HG03521 (cell line): ENCODE measurements around the gene SDC3.

ENCODE experiments used
- ATAC-seq: cut with Tn5 transposase; IDR thresholded peaks from one replicate; pipeline ENCODE4 v1.9.1; 2021; ENCODE audit warnings: mild to moderate bottlenecking, moderate library complexity; ENCODE audit not compliant: unreplicated experiment

The SDC3 gene

DNA sequence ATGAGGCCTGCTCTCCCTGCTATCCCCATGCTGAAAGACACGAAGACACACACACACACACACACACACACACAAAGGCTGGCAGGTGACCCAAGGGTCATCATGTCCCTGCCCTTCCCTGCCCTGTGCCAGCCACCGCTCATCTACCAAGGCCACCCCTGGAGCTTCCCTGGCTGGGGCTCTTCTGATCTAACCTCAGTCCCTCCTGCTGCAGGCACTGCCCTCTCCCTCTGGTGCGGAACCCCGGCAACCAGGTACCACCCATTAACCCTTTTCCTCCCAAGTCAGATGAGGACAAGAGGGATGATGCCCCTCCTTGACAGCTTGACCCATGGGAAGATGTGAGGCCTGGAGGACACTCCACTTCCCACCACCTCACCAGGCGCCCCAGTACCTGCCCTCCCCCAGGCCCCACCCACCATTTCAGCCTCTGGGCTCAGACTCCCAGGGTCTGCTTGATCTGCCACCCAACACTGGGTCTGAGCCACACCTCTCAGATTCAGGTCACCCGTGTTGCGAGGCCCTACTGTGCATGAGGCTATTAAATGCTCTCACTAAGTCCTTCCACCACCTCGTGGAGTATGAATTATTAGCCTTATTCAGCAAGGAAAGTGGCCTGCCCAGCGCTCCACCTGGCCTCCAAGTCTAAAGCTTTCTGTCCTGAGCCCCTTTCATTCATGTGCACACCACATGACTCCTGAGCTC, 2.5 kb downstream of the SDC3 start:
- ATAC-seq: no peak

DNA sequence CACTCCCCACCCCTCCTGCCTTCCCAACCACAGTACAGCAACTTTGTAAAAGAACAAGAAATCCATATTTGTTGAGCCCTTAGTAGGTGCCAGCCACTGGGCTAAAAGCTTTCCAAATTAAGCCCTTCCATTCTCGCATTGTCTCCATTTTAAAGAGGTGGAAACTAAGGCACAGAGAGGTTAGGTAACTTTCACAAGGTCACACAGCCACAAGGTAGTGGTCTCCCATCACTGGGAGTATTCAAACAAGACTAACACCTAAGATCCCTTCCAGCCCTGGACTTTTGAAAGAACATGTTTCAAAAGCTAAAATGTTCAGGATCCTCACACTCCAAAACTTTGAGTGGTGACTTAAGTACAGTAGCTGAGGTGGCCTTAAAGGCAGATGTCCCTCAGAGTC, 3.2 kb downstream of the SDC3 start:
- ATAC-seq: no peak

DNA sequence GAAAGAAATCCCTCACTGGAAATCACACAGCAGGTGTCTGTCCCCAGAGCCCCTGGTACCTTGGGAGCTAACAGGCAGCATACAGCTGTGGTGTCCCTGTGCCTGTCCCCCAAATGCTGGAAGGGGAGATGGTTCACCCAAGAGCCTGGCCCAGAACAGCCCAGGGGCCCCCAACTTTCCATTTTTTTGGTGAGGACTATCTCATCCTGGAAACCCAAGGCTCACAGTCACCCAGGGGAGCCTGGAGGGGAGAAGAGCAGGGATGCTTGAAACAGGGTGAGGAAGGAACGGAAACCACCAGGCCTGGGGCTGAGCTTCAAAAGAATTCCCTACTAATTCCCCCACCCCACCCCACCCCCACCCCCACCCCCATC, 3.6 kb downstream of the SDC3 start:
- ATAC-seq: no peak

DNA sequence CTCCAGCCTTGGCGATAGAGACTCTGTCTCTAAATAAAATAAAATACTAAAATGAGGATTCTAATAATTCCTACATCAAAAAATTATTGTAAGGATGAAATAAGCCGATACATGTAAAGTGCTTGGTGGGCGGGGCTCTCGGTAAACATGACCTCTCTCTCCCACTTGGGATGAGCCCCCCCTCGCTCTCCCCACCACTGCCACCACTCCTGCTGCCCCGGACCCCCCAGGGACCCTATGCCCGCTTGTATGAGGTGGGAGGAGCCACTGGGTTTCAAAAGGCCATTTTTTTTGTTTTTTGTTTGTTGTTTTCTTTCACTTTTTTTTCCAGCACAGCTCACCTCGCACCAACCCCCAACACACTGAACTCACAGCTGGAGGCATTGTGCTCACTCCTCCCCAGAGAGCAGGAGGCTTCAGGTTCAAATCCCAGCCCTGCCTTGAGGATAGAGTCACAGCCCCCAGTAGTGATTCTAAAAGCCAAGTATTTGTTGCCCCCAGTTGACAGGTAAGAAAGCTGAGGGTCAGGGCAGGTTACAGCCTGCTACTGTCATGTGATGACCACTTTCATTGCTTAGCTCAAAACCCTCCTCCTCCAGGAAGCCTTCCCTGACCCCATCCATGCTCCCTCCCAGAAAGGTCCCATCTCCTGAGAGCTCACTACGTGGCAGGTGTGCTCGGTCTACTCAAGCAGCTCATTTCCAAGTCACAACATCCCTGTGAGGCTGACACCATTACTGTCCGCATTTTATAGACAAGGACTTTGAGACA, 4.2 kb downstream of the SDC3 start:
- ATAC-seq: no peak

DNA sequence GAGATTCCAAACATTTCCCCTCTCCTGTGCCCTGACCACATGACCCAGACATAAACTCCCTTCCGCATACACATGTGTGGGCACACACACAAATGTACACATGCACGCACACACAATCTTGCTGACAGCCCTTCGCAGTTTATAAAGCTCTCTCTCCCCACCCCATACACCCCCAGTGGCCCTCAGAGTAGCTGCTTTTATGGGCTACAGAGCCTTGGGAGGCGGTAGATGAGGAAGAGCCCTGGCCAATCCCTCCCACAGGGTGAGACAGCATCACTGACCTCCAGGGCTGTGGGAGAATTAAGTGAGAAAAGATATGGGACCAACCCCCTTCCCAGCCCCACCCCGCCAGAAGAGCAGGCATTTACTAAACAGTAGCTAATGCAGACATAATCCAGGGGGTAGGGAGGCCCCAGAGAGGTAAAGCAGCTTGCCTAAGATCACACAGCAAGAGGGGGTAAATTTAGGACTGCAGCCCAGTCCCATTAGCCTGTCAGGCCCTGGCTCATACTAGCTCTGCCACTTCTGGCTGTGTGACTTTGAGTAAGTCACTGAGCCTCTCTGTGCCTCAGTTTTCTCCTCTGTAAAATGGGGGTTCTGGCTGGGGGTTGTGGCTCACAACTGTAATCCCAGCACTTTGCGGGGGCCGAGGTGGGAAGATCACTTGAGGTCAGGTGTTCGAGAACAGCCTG, 5.1 kb downstream of the SDC3 start:
- no peak for ATAC-seq

DNA sequence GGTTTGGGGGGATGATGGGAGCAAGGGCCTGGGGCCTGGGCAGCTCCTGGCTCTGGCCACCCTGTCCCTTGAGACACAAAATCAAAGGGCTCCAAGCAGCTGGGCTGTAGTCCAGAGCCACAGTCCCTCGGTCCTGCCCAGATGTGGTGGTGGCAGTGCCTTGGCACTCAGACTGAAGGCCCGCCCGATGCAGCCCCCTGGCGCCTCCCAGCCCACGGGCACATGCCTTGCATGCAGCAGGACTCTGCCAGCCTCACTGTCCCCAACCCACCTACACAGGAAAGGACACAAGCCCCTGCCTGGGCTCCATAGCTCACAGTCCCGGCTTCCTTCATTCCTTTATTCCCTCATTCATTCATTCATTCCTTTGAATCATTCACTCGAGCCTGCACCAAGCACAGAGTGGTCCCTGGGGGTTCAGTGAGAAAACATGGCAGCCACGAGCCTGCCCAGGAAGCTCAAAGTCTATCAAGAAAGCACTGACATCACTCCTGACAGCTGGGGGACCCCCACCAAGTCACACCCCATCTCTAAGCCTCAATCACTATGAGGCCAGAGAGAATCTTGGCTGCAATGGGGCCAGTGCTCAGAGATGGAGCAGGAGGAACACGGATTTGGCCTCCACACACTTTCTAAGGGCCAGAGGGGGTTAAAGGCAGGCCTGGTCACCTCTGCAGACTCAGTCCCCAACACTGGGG, 5.8 kb downstream of the SDC3 start:
- ATAC-seq: no peak

DNA sequence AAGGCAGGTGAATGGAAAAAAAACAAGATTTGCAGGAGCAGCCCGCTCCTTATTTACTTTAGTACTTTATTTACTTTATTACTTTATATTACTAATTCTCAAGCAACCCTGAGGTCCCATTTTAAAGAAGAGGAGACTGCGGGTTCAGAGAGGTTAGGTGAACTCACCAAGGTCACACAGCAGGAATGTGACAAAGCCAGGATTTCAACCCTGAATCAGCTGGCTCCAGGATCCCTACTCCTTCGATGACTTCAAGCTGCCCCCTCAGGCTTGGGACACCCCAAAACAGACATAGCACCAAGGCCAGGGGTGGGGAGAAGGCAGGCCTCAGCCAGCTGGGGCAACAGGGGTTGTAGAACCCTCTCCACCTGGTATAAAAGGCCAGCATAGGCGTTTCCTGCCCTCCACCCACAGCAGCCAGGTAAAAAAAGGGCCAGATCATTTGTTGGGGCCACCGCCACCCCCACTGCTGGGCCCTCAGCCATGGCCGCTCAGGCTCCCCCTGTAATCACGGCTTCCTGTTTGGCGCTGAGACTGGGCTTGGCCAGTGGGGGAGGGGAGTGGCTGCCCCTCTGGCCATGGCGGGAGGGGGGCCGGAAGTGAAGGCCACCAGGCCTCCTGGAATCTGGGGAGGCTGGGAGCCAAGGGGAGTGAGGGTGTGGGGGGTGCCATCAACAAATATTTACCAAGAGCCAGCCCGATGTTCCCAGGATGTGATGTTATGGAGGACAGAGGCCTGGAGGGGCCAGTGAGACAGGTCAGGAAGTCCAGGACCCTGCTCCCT, 6.6 kb downstream of the SDC3 start:
- no peak for ATAC-seq

DNA sequence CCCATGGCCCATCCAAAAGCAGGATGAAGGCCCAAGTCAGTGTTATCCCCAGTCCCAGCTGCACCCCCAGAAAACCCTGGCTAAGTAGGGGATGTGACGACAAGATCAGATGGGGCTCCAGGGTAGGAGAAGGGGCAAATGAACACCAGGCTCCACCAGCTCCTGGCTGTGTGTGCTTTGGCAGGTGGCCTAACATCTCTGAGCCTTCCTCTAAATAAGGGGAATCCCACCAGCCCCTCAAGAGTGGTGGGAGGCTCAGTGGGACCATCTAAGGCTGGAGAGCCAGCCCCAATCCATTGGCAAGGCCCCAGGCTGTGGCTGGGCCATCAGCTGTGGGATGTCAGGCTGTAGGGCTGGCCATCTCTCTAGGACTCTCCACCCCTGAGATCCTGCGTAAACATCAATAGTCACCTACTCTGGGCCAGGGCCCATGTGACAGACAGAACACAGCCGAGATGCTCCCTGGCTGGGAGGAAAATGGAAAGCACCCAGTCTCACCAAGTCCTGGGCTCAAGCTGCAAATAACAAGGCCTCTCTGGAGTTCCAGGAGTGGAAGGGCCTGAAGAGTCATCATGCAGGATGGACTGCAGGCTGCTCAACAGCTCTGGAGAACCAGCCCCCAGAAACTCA, 7.5 kb downstream of the SDC3 start:
- no peak for ATAC-seq

DNA sequence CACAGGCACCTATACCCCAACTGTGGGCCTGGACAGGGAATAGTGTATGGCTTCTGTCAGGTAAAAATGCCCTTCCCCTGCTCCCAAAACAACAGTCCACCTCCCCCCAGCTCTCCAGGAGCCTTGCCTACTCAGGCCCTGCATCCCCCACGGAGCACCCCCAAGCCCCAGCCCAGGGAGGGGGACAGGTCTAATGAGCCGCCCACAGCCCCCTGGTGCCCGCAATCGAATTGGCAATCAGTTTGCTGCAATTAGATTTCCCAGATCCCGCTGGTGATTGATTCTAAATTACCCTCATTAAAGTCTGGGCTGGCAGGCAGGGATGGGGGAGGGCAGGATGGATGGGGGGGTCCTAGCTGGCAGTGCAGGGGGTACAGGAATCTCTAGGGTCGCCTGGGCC, 8.1 kb downstream of the SDC3 start:
- ATAC-seq: no peak

DNA sequence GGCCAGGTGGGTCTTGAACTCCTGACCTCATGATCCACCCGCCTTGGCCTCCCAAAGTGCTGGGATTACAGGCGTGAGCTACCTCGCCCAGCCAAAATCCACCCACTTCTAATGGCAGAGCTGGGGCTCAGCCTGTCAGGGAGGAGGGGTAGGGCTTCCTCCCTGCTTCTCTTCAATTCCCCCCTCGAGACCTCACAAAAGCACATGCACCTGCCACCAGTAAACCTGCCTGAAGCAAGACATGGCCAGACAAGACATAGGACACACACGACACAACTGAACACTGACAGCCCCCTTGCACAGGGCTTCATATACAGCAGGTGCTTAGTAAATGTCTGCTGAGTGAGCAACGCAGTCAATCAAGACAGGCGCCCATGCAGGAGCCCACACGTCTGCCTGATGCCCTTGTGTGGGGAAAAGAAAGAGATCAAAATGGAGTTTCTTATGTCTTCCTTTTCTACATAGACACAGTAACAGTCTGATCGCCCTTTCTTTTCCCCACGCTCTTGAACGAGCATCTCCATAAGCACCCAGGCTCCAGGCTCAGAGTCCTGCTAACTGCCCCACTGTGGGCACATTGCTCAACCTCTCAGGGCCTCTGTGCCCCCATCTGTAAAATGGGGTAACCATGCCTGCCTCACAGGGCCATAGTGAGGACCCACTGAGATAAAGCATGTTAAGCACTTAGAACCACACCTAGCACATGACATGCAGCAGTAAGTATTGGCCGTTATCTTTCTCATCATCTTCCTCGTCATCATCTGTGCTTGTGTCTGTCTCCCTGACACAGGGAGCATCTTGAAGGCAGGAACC, 8.8 kb downstream of the SDC3 start:
- no peak for ATAC-seq

DNA sequence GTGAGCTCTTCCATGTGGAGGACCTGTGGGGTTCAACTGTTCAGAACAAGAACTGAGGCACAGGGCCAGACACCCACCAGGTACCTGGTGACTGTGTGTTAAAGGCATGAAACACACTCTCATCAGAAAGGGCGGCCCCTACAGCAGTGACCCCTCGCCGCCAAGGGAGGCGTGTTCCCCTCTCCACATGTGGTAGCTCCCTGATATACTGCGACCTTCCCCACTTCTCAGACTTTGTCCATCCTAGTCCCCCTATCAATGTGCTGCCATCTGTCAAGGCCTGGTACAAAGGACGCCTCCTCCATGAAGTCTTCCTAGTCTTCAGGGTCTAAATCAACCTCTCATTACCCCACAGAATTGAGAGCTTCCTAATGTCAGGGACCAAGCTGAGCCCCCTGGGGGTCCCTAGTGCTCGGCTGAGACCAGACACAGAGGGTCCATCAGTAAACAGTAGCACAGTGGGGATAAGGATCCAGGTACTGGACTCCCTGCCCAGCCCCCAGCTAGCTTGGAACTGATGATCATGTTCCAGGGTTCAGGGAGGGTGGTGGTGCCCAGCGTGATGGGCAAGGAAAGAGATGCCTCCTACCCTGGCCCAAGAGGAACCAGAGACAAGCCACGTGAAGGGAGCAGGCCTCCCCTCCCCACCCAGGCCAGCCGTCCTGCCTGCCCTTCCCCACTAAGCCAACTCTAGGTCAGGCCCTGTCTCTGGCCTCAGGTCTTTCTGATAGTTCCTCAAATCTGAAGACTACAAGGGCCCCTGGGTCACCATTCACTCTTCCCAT, 10.3 kb downstream of the SDC3 start:
- no peak for ATAC-seq

DNA sequence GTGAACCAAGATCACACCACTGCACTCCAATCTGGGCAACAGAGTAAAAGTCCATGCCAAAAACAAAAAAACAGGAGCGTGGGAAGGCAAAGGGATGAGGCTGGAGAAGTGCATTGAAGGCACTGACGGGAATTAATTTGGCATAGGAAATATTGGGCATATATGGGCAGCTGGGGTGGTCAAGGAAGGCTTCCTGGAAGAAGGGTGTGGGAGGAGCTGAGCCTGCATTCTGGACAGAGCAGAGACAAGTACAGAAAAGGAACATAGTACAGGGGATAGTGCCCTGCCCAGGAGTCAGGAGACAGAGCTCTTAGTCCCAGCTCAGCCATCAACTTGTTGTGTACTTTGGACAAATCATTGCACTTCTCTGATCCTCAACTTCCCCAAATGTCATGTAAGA, 11.7 kb downstream of the SDC3 start:
- ATAC-seq: no peak

DNA sequence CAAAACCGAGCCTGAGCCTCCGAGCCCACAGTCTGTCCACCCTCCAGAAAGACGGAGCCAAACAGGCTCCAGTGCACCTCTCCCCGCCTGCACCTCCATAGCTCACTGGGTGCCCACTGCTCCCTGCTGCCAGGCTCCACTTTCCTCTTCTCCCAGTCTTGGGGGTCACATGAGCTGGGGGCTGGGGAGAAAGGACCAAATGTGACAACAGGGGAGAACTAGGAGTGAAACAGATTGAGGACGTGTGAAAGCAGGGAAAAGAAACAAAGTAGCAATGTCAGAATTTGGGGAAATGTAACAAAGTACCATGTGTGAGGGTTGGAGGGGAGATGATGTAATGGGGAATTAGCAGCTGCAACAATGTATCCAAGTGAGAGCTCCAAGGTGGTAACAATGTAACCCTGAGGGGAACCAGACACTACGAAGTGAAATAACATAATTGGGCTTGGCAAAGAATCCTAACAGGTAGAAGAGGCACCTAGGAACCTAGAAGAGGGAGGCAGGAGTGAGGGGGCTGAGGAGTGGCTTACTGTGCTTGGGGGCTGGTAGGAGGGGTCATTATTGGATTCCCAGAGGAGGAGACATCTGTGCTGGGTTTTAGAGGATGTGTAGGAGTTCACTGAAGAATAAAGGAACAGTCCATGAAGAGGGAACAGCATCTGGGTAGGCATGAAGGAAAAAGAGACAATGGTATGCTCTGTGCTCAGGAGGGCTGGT, 12.5 kb downstream of the SDC3 start:
- no peak for ATAC-seq

DNA sequence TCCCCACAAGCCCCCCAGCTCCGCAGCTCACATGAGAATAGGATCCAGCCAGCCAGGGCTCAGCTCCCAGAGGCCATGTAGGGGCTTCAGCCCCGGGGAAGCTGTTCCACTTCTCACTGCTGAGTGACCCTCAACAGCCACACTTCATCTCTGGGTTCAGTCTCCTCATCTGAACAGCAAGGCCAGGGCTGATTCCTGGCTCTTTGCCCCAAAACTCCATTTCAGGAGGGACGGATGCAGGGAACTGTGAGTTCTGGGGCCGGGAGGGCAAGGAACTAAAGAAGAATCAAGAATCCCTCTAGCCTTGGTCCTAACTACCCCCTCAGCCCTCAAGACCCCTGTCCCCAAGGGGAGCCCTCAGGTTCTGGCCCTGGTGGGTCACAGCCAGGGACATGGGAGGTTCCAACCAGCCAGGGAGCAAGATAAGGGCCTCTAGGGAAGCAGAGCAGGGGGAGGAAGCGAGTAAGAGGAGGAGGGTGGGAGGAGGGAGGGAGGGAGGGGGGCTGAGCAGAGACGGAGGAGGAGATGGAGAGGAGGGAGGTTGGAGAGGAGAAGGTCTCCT, 13.1 kb downstream of the SDC3 start:
- no peak for ATAC-seq

DNA sequence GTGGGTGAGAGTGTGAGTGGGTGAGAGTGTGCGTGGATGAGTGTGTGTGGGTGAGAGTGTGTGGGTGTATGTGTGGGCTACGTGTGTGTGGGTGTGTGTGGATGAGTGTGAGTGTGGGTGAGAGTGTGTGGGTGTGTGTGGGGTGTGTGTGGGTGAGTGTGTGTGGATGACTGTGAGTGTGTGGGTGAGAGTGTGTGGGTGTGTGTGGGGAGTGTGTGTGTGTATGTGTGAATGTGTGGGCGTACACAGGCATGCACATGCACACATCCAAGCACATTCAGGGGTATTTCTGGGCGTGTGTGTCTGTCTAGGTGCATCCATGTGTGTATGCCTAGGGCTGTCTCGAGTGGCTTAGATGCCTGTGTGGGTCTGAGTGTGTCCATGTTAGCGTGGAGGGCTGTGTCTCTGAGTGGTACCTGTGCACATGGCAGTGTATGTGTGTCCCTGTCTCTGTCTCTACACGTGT, 14.0 kb downstream of the SDC3 start:
- no peak for ATAC-seq

DNA sequence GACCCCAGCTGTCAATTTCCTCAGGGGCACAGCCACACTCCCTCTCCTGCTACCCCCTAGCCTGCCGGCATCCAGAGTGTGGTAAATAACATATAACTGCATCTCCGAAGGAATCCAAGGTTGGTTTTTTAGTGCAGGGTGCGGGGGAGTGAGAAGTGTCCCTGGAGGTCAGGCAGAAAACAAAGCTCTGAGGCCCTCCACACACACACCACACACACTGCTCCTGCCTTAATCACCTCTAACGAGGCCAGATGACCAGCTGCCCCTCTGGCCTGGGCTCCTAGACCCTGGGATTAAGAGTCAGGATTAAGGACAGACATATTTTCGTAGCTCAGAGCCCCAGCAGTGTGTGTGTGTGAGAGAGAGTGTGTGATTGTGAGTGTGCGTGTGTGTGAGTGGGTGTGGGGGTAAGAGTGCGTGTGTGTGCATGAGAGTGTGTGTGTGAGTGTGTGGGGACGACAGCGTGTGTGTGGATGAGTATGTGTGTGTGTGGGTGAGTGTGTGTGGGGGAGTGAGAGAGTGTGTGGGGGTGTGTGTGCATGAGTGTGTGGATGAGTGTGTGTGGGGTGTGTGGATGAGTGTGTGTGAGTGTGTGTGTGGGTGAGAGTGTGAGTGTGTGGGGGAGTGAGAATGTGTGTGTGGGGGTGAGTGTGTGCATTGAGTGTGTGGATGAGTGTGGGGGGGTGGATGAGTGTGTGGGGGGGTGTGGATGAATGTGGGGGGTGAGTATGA, 14.6 kb downstream of the SDC3 start:
- no peak for ATAC-seq

DNA sequence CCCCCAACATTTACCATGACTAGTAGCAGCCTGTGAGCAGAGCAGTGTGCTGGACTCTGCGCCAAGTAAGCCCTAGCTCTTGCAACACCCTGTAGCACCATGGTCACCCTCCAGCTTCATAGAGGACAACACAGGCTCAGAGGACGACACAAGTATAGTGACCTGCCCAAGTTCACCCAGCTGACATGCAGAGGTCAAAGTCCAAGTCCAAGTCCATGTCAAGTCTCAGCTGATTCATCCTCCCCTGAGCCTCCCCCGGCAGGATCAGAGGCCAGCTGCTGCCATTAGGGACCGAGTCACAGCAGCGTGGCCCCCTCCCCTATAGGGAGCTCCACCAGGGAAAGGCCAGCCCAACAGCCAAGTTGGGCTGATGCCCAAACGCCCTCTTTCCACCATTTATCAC, 15.9 kb downstream of the SDC3 start:
- ATAC-seq: no peak
